ENCODE results near the gene PYCARD.
"Not testable (repeated sequence)": the region's sequence is repeated elsewhere in the genome, so short reads cannot be mapped to it uniquely, and the experiment has no call there.

The PYCARD gene

GRCh38 chr16:31200821-31201568, 1.6 kb downstream of the PYCARD start:
- no peaks in the 10 kb centered on the region for H3K27me3 Mint-ChIP-seq (ENCODE audit: low read depth)
- peaks cover 53% of the 10 kb centered on the region for H3K4me1 Mint-ChIP-seq (ENCODE audit: low read depth)
- H3K27ac Mint-ChIP-seq, result peak overlapping the region; percentile 89
- H3K4me3 Mint-ChIP-seq, result peak overlapping the region; percentile 88
- peaks cover 26% of the 10 kb centered on the region for H3K36me3 Mint-ChIP-seq (ENCODE audit: low read depth)
- no peaks in the 10 kb centered on the region for H3K9me3 Mint-ChIP-seq

GRCh38 chr16:31200111-31200510, 2.4 kb downstream of the PYCARD start:
- Mint-ChIP-seq H3K4me1 (ENCODE audit: low read depth) (peaks cover 52% of the 10 kb centered on the region), H3K36me3 (ENCODE audit: low read depth) (peaks cover 27% of the 10 kb centered on the region), H3K27ac (peak overlapping the region; percentile 62)
- not testable (repeated sequence) for H3K27me3 Mint-ChIP-seq (ENCODE audit: low read depth); H3K4me3 Mint-ChIP-seq; H3K9me3 Mint-ChIP-seq

- Mint-ChIP-seq H3K27me3 (ENCODE audit: low read depth) (no peaks in the 10 kb centered on the region), H3K9me3 (no peaks in the 10 kb centered on the region), H3K36me3 (ENCODE audit: low read depth) (peaks cover 32% of the 10 kb centered on the region), H3K4me3 (peak overlapping the region; percentile 28), H3K27ac (peak overlapping the region; percentile 24), H3K4me1 (ENCODE audit: low read depth) (peaks cover 49% of the 10 kb centered on the region)
Observed at GRCh38 chr16:31199430-31200041, 3.0 kb downstream of the PYCARD start.

GRCh38 chr16:31198207-31198882, 4.2 kb downstream of the PYCARD start:
- Mint-ChIP-seq H3K27me3 (ENCODE audit: low read depth) (no peaks in the 10 kb centered on the region), H3K4me1 (ENCODE audit: low read depth) (peaks cover 47% of the 10 kb centered on the region), H3K9me3 (no peaks in the 10 kb centered on the region), H3K4me3 (no peak overlapping the region), H3K27ac (peak overlapping the region; percentile 43), H3K36me3 (ENCODE audit: low read depth) (peaks cover 35% of the 10 kb centered on the region)

- Mint-ChIP-seq H3K27ac (no peak overlapping the region), H3K4me3 (no peak overlapping the region), H3K4me1 (ENCODE audit: low read depth) (peaks cover 49% of the 10 kb centered on the region), H3K9me3 (no peaks in the 10 kb centered on the region), H3K27me3 (ENCODE audit: low read depth) (no peaks in the 10 kb centered on the region), H3K36me3 (ENCODE audit: low read depth) (peaks cover 44% of the 10 kb centered on the region)
Observed at GRCh38 chr16:31196324-31197088, 6.1 kb downstream of the PYCARD start.

GRCh38 chr16:31195861-31196260, 6.7 kb downstream of the PYCARD start:
- H3K27ac Mint-ChIP-seq; H3K4me3 Mint-ChIP-seq; H3K27me3 Mint-ChIP-seq (ENCODE audit: low read depth); H3K9me3 Mint-ChIP-seq: not testable (repeated sequence)
- H3K4me1 Mint-ChIP-seq (ENCODE audit: low read depth), result peaks cover 46% of the 10 kb centered on the region
- peaks cover 45% of the 10 kb centered on the region for H3K36me3 Mint-ChIP-seq (ENCODE audit: low read depth)

- Mint-ChIP-seq H3K27ac (peak overlapping the region; percentile 32), H3K4me1 (ENCODE audit: low read depth) (peaks cover 48% of the 10 kb centered on the region), H3K4me3 (no peak overlapping the region), H3K9me3 (no peaks in the 10 kb centered on the region), H3K36me3 (ENCODE audit: low read depth) (peaks cover 52% of the 10 kb centered on the region), H3K27me3 (ENCODE audit: low read depth) (no peaks in the 10 kb centered on the region)
Observed at GRCh38 chr16:31194898-31195297, 7.7 kb downstream of the PYCARD start.

GRCh38 chr16:31193874-31194273, 8.7 kb downstream of the PYCARD start:
- Mint-ChIP-seq H3K4me1 (ENCODE audit: low read depth) (peaks cover 45% of the 10 kb centered on the region), H3K4me3 (no peak overlapping the region), H3K36me3 (ENCODE audit: low read depth) (peaks cover 57% of the 10 kb centered on the region), H3K27me3 (ENCODE audit: low read depth) (no peaks in the 10 kb centered on the region), H3K9me3 (no peaks in the 10 kb centered on the region), H3K27ac (no peak overlapping the region)

- H3K4me3 Mint-ChIP-seq, result no peak overlapping the region
- H3K9me3 Mint-ChIP-seq, result no peaks in the 10 kb centered on the region
- no peak overlapping the region for H3K27ac Mint-ChIP-seq
- no peaks in the 10 kb centered on the region for H3K27me3 Mint-ChIP-seq (ENCODE audit: low read depth)
- H3K36me3 Mint-ChIP-seq (ENCODE audit: low read depth), result peaks cover 62% of the 10 kb centered on the region
- H3K4me1 Mint-ChIP-seq (ENCODE audit: low read depth), result peaks cover 41% of the 10 kb centered on the region
Observed at GRCh38 chr16:31192856-31193642, 9.5 kb downstream of the PYCARD start.

- H3K4me1 Mint-ChIP-seq (ENCODE audit: low read depth), result peaks cover 43% of the 10 kb centered on the region
- no peaks in the 10 kb centered on the region for H3K9me3 Mint-ChIP-seq
- H3K27ac Mint-ChIP-seq, result peak overlapping the region; percentile 31
- H3K36me3 Mint-ChIP-seq (ENCODE audit: low read depth), result peaks cover 69% of the 10 kb centered on the region
- no peak overlapping the region for H3K4me3 Mint-ChIP-seq
- H3K27me3 Mint-ChIP-seq (ENCODE audit: low read depth), result no peaks in the 10 kb centered on the region
Observed at GRCh38 chr16:31191697-31192428, 10.7 kb downstream of the PYCARD start.

GRCh38 chr16:31190818-31191444, 11.6 kb downstream of the PYCARD start:
- H3K36me3 Mint-ChIP-seq (ENCODE audit: low read depth), result peaks cover 73% of the 10 kb centered on the region
- H3K27me3 Mint-ChIP-seq (ENCODE audit: low read depth), result no peaks in the 10 kb centered on the region
- H3K27ac Mint-ChIP-seq, result peak overlapping the region; percentile 61
- no peaks in the 10 kb centered on the region for H3K9me3 Mint-ChIP-seq
- H3K4me1 Mint-ChIP-seq (ENCODE audit: low read depth), result peaks cover 48% of the 10 kb centered on the region
- H3K4me3 Mint-ChIP-seq, result no peak overlapping the region

- H3K4me3 Mint-ChIP-seq, result no peak overlapping the region
- H3K9me3 Mint-ChIP-seq, result no peaks in the 10 kb centered on the region
- H3K27me3 Mint-ChIP-seq (ENCODE audit: low read depth), result no peaks in the 10 kb centered on the region
- peak overlapping the region; percentile 55 for H3K27ac Mint-ChIP-seq
- peaks cover 77% of the 10 kb centered on the region for H3K36me3 Mint-ChIP-seq (ENCODE audit: low read depth)
- H3K4me1 Mint-ChIP-seq (ENCODE audit: low read depth), result peaks cover 57% of the 10 kb centered on the region
Observed at GRCh38 chr16:31190061-31190460, 12.5 kb downstream of the PYCARD start.

- Mint-ChIP-seq H3K9me3 (no peaks in the 10 kb centered on the region), H3K36me3 (ENCODE audit: low read depth) (peaks cover 78% of the 10 kb centered on the region), H3K4me3 (no peak overlapping the region), H3K27ac (peak overlapping the region; percentile 29), H3K4me1 (ENCODE audit: low read depth) (peaks cover 63% of the 10 kb centered on the region), H3K27me3 (ENCODE audit: low read depth) (no peaks in the 10 kb centered on the region)
Observed at GRCh38 chr16:31189412-31189778, 13.2 kb downstream of the PYCARD start.

All from T-helper 1 cell treated with Interleukin-12 subunit alpha and Interleukin-12 subunit beta and Interleukin-4 antibody, amounts not matched to agents 30 μg/mL and 1 μg/mL, for 36 hours (primary cell).